ENCODE data around the gene ARHGEF40.

ARHGEF40 gene

GRCh38 chr14:21109377-21110138 lies 39.5 kb downstream of the ARHGEF40 start:
- DNase-seq (ENCODE audit: low read depth) = peak; percentile 78
- no peak for TF ChIP-seq CTCF (IDR thresholded peaks at IDR 0.05; ENCODE audit: insufficient read depth, low read depth, low read length, missing control alignments)
- no peak overlapping the region for H3K4me3 ChIP-seq (ENCODE audit: low read length)

- DNase-seq (ENCODE audit: low read depth) = no peak
- no peak for TF ChIP-seq CTCF (IDR thresholded peaks at IDR 0.05; ENCODE audit: insufficient read depth, low read depth, low read length, missing control alignments)
- H3K4me3 ChIP-seq (ENCODE audit: low read length) = no peak overlapping the region
Observed at GRCh38 chr14:21112255-21112654, 42.2 kb downstream of the ARHGEF40 start.

- DNase-seq (ENCODE audit: low read depth) = no peak
- TF ChIP-seq CTCF (IDR thresholded peaks at IDR 0.05; ENCODE audit: insufficient read depth, low read depth, low read length, missing control alignments) = no peak
- H3K4me3 ChIP-seq (ENCODE audit: low read length) = no peak overlapping the region
Observed at GRCh38 chr14:21113369-21113768, 43.3 kb downstream of the ARHGEF40 start.

- no peak for DNase-seq (ENCODE audit: low read depth)
- no peak overlapping the region for H3K4me3 ChIP-seq (ENCODE audit: low read length)
- TF ChIP-seq CTCF (IDR thresholded peaks at IDR 0.05; ENCODE audit: insufficient read depth, low read depth, low read length, missing control alignments) = no peak
Observed at GRCh38 chr14:21118933-21119332, 48.8 kb downstream of the ARHGEF40 start.

- no peak for DNase-seq (ENCODE audit: low read depth)
- no peak overlapping the region for H3K4me3 ChIP-seq (ENCODE audit: low read length)
- TF ChIP-seq CTCF (IDR thresholded peaks at IDR 0.05; ENCODE audit: insufficient read depth, low read depth, low read length, missing control alignments) = no peak
Observed at GRCh38 chr14:21120686-21121085, 50.6 kb downstream of the ARHGEF40 start.

GRCh38 chr14:21121122-21121521 lies 51.0 kb downstream of the ARHGEF40 start:
- DNase-seq (ENCODE audit: low read depth) = no peak
- H3K4me3 ChIP-seq (ENCODE audit: low read length) = no peak overlapping the region
- no peak for TF ChIP-seq CTCF (IDR thresholded peaks at IDR 0.05; ENCODE audit: insufficient read depth, low read depth, low read length, missing control alignments)

GRCh38 chr14:21123429-21123828 lies 53.3 kb downstream of the ARHGEF40 start:
- no peak for DNase-seq (ENCODE audit: low read depth)
- no peak overlapping the region for H3K4me3 ChIP-seq (ENCODE audit: low read length)
- TF ChIP-seq CTCF (IDR thresholded peaks at IDR 0.05; ENCODE audit: insufficient read depth, low read depth, low read length, missing control alignments) = no peak
